Fibroblast of peridontal ligament (primary cell): Measurements from ENCODE around the gene ZNF555.
"Not testable (repeated sequence)": the region's sequence is repeated elsewhere in the genome, so short reads cannot be mapped to it uniquely, and the experiment has no call there.

ENCODE experiments used
- DNase-seq: peaks from one replicate; pipeline ENCODE4 v3.0.0-alpha.2; 2010; ENCODE audit errors: extremely low read depth

ZNF555 gene

GRCh38 chr19:2867025-2867991 lies 26.0 kb downstream of the ZNF555 start, which contains the start of gene ZNF556:
Gene ZNF556, plus strand, starts transcription at chr19:2867335. Its CDS starts 87 bp downstream, at chr19:2867422.
- no peak for DNase-seq

GRCh38 chr19:2869618-2870017 lies 28.3 kb downstream of the ZNF555 start:
- DNase-seq = no peak

GRCh38 chr19:2872175-2872574 lies 30.9 kb downstream of the ZNF555 start:
- DNase-seq = not testable (repeated sequence)

GRCh38 chr19:2877398-2878331 lies 36.4 kb downstream of the ZNF555 start:
- DNase-seq = no peak

- DNase-seq = peak; percentile 23
These were observed 42.6 kb downstream of the ZNF555 start for GRCh38 chr19:2883686-2884439.

GRCh38 chr19:2885736-2886135 lies 44.5 kb downstream of the ZNF555 start:
- DNase-seq = no peak

GRCh38 chr19:2887391-2887914 lies 46.2 kb downstream of the ZNF555 start:
- DNase-seq = peak; percentile 80

GRCh38 chr19:2888731-2889224 lies 47.5 kb downstream of the ZNF555 start:
- DNase-seq = no peak

GRCh38 chr19:2890531-2890930 lies 49.3 kb downstream of the ZNF555 start:
- not testable (repeated sequence) for DNase-seq

GRCh38 chr19:2896694-2897093 lies 55.4 kb downstream of the ZNF555 start:
- no peak for DNase-seq

GRCh38 chr19:2900296-2901252 lies 59.3 kb downstream of the ZNF555 start, which contains the start of gene ZNF57:
Gene ZNF57, plus strand, starts transcription at chr19:2900928. Its CDS starts 118 bp downstream, at chr19:2901046.
- peak; percentile 98 for DNase-seq

- DNase-seq = no peak
These were observed 61.4 kb downstream of the ZNF555 start for GRCh38 chr19:2902590-2903218.

- DNase-seq = not testable (repeated sequence)
These were observed 62.1 kb downstream of the ZNF555 start for GRCh38 chr19:2903326-2903725.

GRCh38 chr19:2905918-2906519 lies 64.7 kb downstream of the ZNF555 start:
- DNase-seq = no peak

GRCh38 chr19:2906631-2907195 lies 65.4 kb downstream of the ZNF555 start:
- no peak for DNase-seq
